ENCODE measurements around the gene MEF2A. TPM values are rescaled to one million over a fixed set of nuclear protein-coding genes. Genes with fewer than 3 reads are reported as not detected.

Gene MEF2A
- total RNA-seq, 2 donors from 2014 or later = 25.1 to 68.7 TPM

GRCh38 chr15:99593070-99593469 lies 27.3 kb downstream of the MEF2A start:
- intact Hi-C loops (cut with DNase I) = no loop called here
- no peaks in the 10 kb centered on the region for H3K27me3 ChIP-seq
- H3K36me3 ChIP-seq (replicated peaks in 1 of 2; ENCODE audit: insufficient read depth in 1 of 2, low read depth in 2 of 2) = no peaks in the 10 kb centered on the region
- peaks cover 14% of the 10 kb centered on the region for H3K4me1 ChIP-seq
- ATAC-seq (no peak), DNase-seq (no peak)
- H3K4me3 ChIP-seq = no peak overlapping the region
- no peak for TF ChIP-seq POLR2A (IDR thresholded peaks at IDR 0.05)
- TF ChIP-seq CTCF (IDR thresholded peaks at IDR 0.05) = no peak
- 60 to 86% methylated on average over 6 of the region's 6 CpGs for WGBS, 2 donors
- no peak overlapping the region for H3K27ac ChIP-seq
- H3K9me3 ChIP-seq = no peaks in the 10 kb centered on the region

- DNase-seq = no peak
- H3K9me3 ChIP-seq = no peaks in the 10 kb centered on the region
- peaks cover 14% of the 10 kb centered on the region for H3K4me1 ChIP-seq
- H3K27me3 ChIP-seq = no peaks in the 10 kb centered on the region
- H3K4me3 ChIP-seq = no peak overlapping the region
- no peak for TF ChIP-seq POLR2A (IDR thresholded peaks at IDR 0.05)
- TF ChIP-seq CTCF (IDR thresholded peaks at IDR 0.05) = no peak
- intact Hi-C loops (cut with DNase I) = no loop called here
- no peak for ATAC-seq
- WGBS, 2 donors = 91 to 93% methylated on average over 2 of the region's 2 CpGs
- H3K27ac ChIP-seq = no peak overlapping the region
- peaks cover 0 to under 1% of the 10 kb centered on the region in 2 donors for H3K36me3 ChIP-seq (replicated peaks in 1 of 2; ENCODE audit: insufficient read depth in 1 of 2, low read depth in 2 of 2)
These were observed 29.1 kb downstream of the MEF2A start for GRCh38 chr15:99594916-99595315.

- ATAC-seq (no peak), DNase-seq (no peak)
- 97 to 98% methylated on average over 3 of the region's 3 CpGs for WGBS, 2 donors
- intact Hi-C loops (cut with DNase I) = no loop called here
- peaks cover 0 to 2% of the 10 kb centered on the region in 2 donors for H3K36me3 ChIP-seq (replicated peaks in 1 of 2; ENCODE audit: insufficient read depth in 1 of 2, low read depth in 2 of 2)
- H3K4me1 ChIP-seq = no peaks in the 10 kb centered on the region
- H3K4me3 ChIP-seq = no peak overlapping the region
- H3K27me3 ChIP-seq = no peaks in the 10 kb centered on the region
- H3K9me3 ChIP-seq = no peaks in the 10 kb centered on the region
- no peak overlapping the region for H3K27ac ChIP-seq
- TF ChIP-seq CTCF (IDR thresholded peaks at IDR 0.05) = no peak
- no peak for TF ChIP-seq POLR2A (IDR thresholded peaks at IDR 0.05)
These were observed 32.5 kb downstream of the MEF2A start for GRCh38 chr15:99598296-99598695.

GRCh38 chr15:99603828-99604227 lies 38.0 kb downstream of the MEF2A start:
- TF ChIP-seq POLR2A (IDR thresholded peaks at IDR 0.05) = no peak
- TF ChIP-seq CTCF (IDR thresholded peaks at IDR 0.05) = no peak

GRCh38 chr15:99604865-99605264 lies 39.1 kb downstream of the MEF2A start:
- Histone ChIP-seq H3K27ac (no peak overlapping the region), H3K4me3 (no peak overlapping the region), H3K27me3 (no peaks in the 10 kb centered on the region), H3K4me1 (peaks cover 7% of the 10 kb centered on the region), H3K36me3 (replicated peaks in 1 of 2; ENCODE audit: insufficient read depth in 1 of 2, low read depth in 2 of 2) (peaks cover 0 to 2% of the 10 kb centered on the region in 2 donors), H3K9me3 (no peaks in the 10 kb centered on the region)
- DNase-seq = no peak
- intact Hi-C loops (cut with DNase I) = no loop called here
- TF ChIP-seq POLR2A (IDR thresholded peaks at IDR 0.05) (no peak), CTCF (IDR thresholded peaks at IDR 0.05) (no peak)
- ATAC-seq = no peak
- WGBS, 2 donors = 92 to 98% methylated on average over 6 of the region's 6 CpGs

More at GRCh38 chr15:99603828-99604227, 38.0 kb downstream of the MEF2A start:
- ATAC-seq (no peak), DNase-seq (no peak)
- no peaks in the 10 kb centered on the region for H3K9me3 ChIP-seq
- intact Hi-C loops (cut with DNase I) = no loop called here
- H3K4me3 ChIP-seq = no peak overlapping the region
- no peak overlapping the region for H3K27ac ChIP-seq
- peaks cover 7% of the 10 kb centered on the region for H3K4me1 ChIP-seq
- H3K36me3 ChIP-seq (replicated peaks in 1 of 2; ENCODE audit: insufficient read depth in 1 of 2, low read depth in 2 of 2) = peaks cover 0 to 2% of the 10 kb centered on the region in 2 donors
- WGBS, 2 donors = 93 to 94% methylated on average over 1 of the region's 1 CpG
- H3K27me3 ChIP-seq = no peaks in the 10 kb centered on the region

Measured in body of pancreas (tissue), 4 donors.